SK-N-SH treated with all-trans-retinoic acid at 6 μM for 48 hours (cell line): ENCODE results near the gene PDIA5.

Experiments used
- ARNTL ChIP-seq: fragments of 450-650 bp; formaldehyde crosslinking; IDR thresholded peaks from 2 replicates; pipeline ENCODE4 v1.5.0; 2020; ENCODE audit warnings: low read depth, mild to moderate bottlenecking, moderate library complexity, borderline replicate concordance
- CREB5 ChIP-seq: fragments of 250-450 bp; sonication (Bioruptor Pico); IDR thresholded peaks from 2 replicates; pipeline ENCODE4 v1.5.1; 2020; ENCODE audit warnings: low read depth, mild to moderate bottlenecking, moderate library complexity
- CSRNP3 ChIP-seq: fragments of 250-450 bp; sonication (Bioruptor Pico); IDR thresholded peaks from 2 replicates; pipeline ENCODE4 v1.5.1; 2021; ENCODE audit warnings: mild to moderate bottlenecking, moderate library complexity
- OSR1 ChIP-seq: fragments of 250-450 bp; sonication (Bioruptor Pico); IDR thresholded peaks from 2 replicates; pipeline ENCODE4 v1.8.0; 2022; ENCODE audit warnings: moderate library complexity, mild to moderate bottlenecking, inconsistent platforms
- PATZ1 ChIP-seq: fragments of 250-450 bp; sonication (Bioruptor Pico); IDR thresholded peaks from 2 replicates; pipeline ENCODE4 v1.8.0; 2020; ENCODE audit warnings: mild to moderate bottlenecking, moderate library complexity, borderline replicate concordance
- PPARA ChIP-seq: fragments of 250-450 bp; sonication (Bioruptor Pico); IDR thresholded peaks from 2 replicates; pipeline ENCODE4 v1.5.0; 2020; ENCODE audit warnings: mild to moderate bottlenecking, borderline replicate concordance
- RARB ChIP-seq: fragments of 250-450 bp; sonication (Bioruptor Pico); IDR thresholded peaks from 2 replicates; pipeline ENCODE4 v1.8.0; 2021; ENCODE audit warnings: mild to moderate bottlenecking, moderate library complexity
- SNAI2 ChIP-seq: fragments of 250-450 bp; sonication (Bioruptor Pico); IDR thresholded peaks from 2 replicates; pipeline ENCODE4 v1.5.0; 2020; ENCODE audit warnings: mild to moderate bottlenecking, moderate library complexity
- ZFP30 ChIP-seq: fragments of 450-650 bp; formaldehyde crosslinking; IDR thresholded peaks from 2 replicates; pipeline ENCODE4 v1.5.0; 2022; ENCODE audit warnings: mild to moderate bottlenecking, moderate library complexity

GRCh38 chr3:123102826-123103225, 36.0 kb downstream of the PDIA5 start:
- TF ChIP-seq PPARA (no peak), CSRNP3 (CRISPR knock-in tag) (no peak), ZFP30 (no peak), ARNTL (CRISPR knock-in tag) (no peak), CREB5 (CRISPR knock-in tag) (no peak), RARB (no peak), SNAI2 (CRISPR knock-in tag) (no peak), OSR1 (CRISPR knock-in tag) (no peak), PATZ1 (no peak)
